ENCODE results near the gene SELENOO.
A peak's percentile ranks its signal among the peaks of the same experiment; 100 is the strongest.

Gene SELENOO

DNA sequence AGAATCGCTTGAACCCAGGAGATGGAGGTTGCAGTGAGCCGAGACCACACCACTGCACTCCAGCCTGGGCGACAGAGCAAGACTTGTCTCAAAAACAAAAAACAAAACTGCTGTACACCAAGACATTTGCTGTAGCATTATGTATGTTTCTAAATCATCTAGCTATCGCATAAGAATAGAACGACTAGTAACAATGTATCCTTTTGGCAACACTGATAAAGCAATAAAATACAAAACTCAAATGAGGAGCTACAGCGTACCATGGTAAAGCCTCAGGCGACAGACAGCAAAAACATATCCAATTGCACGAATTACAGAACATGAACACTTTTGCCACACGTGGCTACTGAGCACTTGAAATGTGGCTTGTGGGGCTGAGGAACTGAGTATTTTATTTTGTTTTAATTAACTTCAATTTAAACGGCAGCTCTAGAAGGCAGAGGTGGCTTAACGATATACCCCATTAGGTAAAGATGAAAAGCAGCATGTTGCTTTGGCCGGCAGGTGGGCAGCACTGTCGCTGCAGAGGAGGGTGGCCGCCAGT, 41.7 kb downstream of the SELENOO start:
- TF ChIP-seq MYC (IDR thresholded peaks at IDR 0.05; ENCODE audit: low read depth, low read length) = no peak
- TF ChIP-seq POLR2A (IDR thresholded peaks at IDR 0.05; ENCODE audit: extremely low read depth, insufficient read length) = no peak
- TF ChIP-seq, protein P1, sequence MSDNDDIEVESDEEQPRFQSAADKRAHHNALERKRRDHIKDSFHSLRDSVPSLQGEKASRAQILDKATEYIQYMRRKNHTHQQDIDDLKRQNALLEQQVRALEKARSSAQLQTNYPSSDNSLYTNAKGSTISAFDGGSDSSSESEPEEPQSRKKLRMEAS (IDR thresholded peaks at IDR 0.05; ENCODE audit: low read depth, low read length) = 0 out of 2 replicates have a peak, but pooled peaks have one; percentile 9
- TF ChIP-seq, protein P2, sequence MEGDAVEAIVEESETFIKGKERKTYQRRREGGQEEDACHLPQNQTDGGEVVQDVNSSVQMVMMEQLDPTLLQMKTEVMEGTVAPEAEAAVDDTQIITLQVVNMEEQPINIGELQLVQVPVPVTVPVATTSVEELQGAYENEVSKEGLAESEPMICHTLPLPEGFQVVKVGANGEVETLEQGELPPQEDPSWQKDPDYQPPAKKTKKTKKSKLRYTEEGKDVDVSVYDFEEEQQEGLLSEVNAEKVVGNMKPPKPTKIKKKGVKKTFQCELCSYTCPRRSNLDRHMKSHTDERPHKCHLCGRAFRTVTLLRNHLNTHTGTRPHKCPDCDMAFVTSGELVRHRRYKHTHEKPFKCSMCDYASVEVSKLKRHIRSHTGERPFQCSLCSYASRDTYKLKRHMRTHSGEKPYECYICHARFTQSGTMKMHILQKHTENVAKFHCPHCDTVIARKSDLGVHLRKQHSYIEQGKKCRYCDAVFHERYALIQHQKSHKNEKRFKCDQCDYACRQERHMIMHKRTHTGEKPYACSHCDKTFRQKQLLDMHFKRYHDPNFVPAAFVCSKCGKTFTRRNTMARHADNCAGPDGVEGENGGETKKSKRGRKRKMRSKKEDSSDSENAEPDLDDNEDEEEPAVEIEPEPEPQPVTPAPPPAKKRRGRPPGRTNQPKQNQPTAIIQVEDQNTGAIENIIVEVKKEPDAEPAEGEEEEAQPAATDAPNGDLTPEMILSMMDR (IDR thresholded peaks at IDR 0.05; ENCODE audit: low read depth, low read length) = no peak
- DNase-seq (ENCODE audit: low read depth) = no peak
- H3K4me3 ChIP-seq (ENCODE audit: low read depth, low read length) = peak overlapping the region; percentile 89

DNA sequence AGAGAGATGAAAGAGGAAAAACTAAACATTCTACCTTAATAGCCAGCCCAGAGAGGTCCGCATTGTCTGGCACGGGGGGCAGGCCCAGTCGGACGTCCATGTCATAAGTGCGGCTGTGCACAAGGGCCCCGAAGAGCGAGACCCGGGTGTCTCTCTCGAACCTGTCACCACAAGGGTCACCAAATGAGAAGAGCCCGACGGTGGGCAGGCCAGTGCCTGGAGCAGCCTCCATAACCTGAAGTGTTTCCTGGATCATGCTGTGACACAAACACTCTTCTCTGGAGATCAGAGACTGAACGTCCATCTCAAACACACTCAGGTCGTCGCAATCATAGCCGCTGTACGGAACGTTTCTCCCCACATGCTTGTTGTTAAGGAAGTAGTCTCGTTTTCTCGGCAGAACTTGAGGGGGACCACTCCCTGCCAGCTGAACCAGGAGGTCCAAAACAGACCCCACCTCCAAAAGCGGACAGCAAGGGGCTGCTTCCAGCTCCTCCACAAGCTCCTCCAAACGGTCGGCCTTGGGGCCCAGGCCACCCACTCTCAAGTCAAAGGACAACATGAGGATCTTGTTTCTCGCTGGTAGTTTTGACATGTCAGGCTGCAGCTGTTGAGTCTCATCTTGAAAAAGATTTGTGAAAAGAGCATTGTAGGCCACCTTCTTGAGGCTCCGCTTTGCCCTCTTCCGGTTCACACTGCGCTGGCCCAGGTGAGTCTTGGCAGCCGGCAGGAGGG, 43.0 kb downstream of the SELENOO start:
- peak overlapping the region; percentile 89 for H3K4me3 ChIP-seq (ENCODE audit: low read depth, low read length)
- TF ChIP-seq MYC (IDR thresholded peaks at IDR 0.05; ENCODE audit: low read depth, low read length) (no peak), POLR2A (IDR thresholded peaks at IDR 0.05; ENCODE audit: extremely low read depth, insufficient read length) (no peak)
- TF ChIP-seq, protein P2 (IDR thresholded peaks at IDR 0.05; ENCODE audit: low read depth, low read length) = no peak
- TF ChIP-seq, protein P1 (IDR thresholded peaks at IDR 0.05; ENCODE audit: low read depth, low read length) = no peak
- peak; percentile 53 for DNase-seq (ENCODE audit: low read depth)

DNA sequence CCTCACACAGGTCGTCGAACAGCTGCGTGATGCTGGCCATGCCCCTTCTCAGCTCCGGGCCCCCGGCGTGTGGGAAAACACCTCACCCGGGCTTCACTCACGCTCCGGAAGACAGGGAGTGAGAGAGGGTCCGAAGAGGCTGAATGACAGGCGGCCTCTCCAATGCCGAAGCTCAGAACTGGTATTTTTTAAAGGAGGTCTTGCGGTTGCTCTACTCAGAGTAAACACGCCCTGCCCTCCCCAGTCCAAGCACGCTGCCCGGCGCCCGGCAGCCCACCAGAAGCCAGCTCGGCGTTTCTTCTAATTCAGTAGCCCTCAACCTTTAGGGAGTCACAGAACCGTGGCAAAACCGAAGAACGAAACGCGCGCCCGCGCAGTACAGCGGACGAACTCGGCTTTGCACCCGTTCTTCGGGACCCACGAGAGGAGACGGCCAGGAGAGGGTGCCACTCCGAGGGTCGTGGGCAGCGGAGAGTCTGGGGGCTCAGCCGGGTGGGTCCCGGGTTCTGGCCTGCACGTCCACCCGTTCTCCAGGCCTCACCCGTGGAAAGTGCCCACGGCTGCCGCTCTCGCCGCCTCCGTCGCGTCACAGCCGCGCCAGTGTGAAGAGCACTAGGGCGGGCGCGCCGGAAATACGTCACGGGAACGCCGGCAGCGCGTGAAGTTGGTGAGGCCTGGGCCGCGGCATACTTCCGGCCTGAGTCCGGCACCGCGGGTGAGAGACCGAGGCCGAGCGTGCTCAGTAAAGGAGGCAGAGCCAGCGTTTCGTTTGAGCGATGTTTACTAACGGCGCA, 43.8 kb downstream of the SELENOO start, which contains the start of gene TUBGCP6:
Gene TUBGCP6 (minus strand): TSS at position 604 of the 794 bp plus-strand sequence. CDS start 564 bp downstream, at position 40.
- peak; percentile 82; the same call in 1 of the 2 replicates for TF ChIP-seq MYC (IDR thresholded peaks at IDR 0.05; ENCODE audit: low read depth, low read length)
- TF ChIP-seq, protein P2 (IDR thresholded peaks at IDR 0.05; ENCODE audit: low read depth, low read length) = no peak
- peak; percentile 58 for TF ChIP-seq POLR2A (IDR thresholded peaks at IDR 0.05; ENCODE audit: extremely low read depth, insufficient read length)
- TF ChIP-seq, protein P1 (IDR thresholded peaks at IDR 0.05; ENCODE audit: low read depth, low read length) = peak; percentile 59
- peak within 1 kb of the TSS; percentile 89 for H3K4me3 ChIP-seq (ENCODE audit: low read depth, low read length)
- DNase-seq (ENCODE audit: low read depth) = peak; percentile 95

DNA sequence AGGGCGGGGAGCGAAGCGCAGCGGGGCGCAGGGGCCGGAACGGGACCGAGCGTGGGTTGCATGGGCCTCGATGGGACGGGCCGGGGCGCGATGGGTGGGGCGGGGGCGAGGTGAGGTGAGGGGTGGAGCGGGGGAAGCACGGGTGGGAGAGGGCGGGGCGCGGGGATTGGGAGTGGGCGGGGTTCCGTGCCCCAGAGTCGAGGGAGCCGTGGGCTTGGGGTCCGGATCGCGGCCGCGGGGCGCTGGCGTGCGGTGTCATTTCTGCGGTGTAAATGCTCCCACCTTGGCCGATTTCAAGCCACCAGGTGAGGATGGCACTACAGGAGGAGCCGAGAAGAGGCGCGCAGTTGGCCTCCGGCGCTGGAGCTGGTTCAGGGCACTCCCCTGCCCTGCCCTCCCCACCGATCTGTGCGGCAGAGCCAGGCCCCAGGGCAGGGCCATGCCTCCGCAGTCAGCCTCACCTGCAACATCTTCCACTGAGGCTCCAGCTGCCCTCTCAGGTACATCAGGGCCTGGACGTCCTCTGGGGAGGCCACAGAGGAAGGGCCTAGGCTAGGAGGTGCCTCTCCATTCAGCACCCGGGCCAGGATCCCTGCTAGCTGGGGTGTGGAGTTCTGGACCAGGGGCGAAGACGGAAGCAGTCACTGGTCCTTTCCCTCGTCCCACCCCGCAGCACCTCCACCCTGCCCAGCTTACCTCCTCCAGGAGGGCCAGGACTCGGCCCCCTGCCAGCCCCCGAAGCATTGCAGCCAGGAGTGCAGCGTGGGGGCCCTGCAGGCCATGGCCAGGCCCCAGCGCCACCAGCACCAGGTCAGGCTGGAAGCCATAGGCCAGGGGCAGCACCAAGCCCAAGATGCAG, 44.6 kb downstream of the SELENOO start:
- H3K4me3 ChIP-seq (ENCODE audit: low read depth, low read length) = peak overlapping the region; percentile 89
- DNase-seq (ENCODE audit: low read depth) = no peak
- TF ChIP-seq, protein P2 (IDR thresholded peaks at IDR 0.05; ENCODE audit: low read depth, low read length) = no peak
- TF ChIP-seq MYC (IDR thresholded peaks at IDR 0.05; ENCODE audit: low read depth, low read length) (no peak), POLR2A (IDR thresholded peaks at IDR 0.05; ENCODE audit: extremely low read depth, insufficient read length) (no peak)
- TF ChIP-seq, protein P1 (IDR thresholded peaks at IDR 0.05; ENCODE audit: low read depth, low read length) = no peak
